HCT116 (cell line): ENCODE measurements around the gene CTNNA2. TPM values are rescaled to one million over a fixed set of nuclear protein-coding genes. Genes with fewer than 3 reads are reported as not detected.

Experiments used
- ATAC-seq: fragments of 200-7000 bp; cut with Tn5 transposase; 2 replicates; pipeline ENCODE4 v1.9.1; 2020; ENCODE audit warnings: mild to moderate bottlenecking, moderate library complexity
- BruUV-seq: library from RNA; stranded (reverse); fragments of 400-500 nt; replicated peaks from 2 replicates; lab custom pipeline; 2021; lab: Mats Ljungman, UMichigan
- CTCF ChIA-PET: fragments of 300-600 bp; sonication (Branson Sonifier 250); formaldehyde crosslinking; loops from one replicate; lab custom pipeline; 2021; ENCODE audit warnings: antibody characterized with exemption; lab: Charles Lee
- POLR2A ChIA-PET: fragments of 300-600, 350-600 bp; sonication (Branson Sonifier 250); formaldehyde crosslinking; loops from one replicate; lab custom pipeline; 2021; ENCODE audit warnings: antibody characterized with exemption; lab: Charles Lee
- RAD21 ChIA-PET, 2 experiments: fragments of 300-600 bp; sonication (Branson Sonifier 250); formaldehyde crosslinking; loops; one replicate each; lab custom pipeline; 2023; ENCODE audit warnings: low total read pairs in 2 of 2; ENCODE audit not compliant: uncharacterized antibody in 2 of 2, unreplicated experiment in 2 of 2, low non-redundant PET in 1 of 2; lab: Charles Lee
- DNase-seq: peaks from one replicate; pipeline ENCODE4 v3.0.0-alpha.2; 2010; ENCODE audit warnings: low read depth, low spot score
- H2AFZ ChIP-seq: fragments of 200-600 bp; shearing (Covaris generic), sonication (generic); 2 replicates; pipeline ENCODE4 v1.6.1; 2017; ENCODE audit warnings: low read depth, mixed run types, mixed read lengths, antibody characterized with exemption, low read length; ENCODE audit not compliant: poor library complexity, severe bottlenecking
- H3K27ac ChIP-seq: 2 replicates; pipeline ENCODE4 v1.5.1; 2012; ENCODE audit warnings: low read depth, low read length
- H3K27me3 ChIP-seq: fragments of 200-600 bp; sonication (generic); 2 replicates; pipeline ENCODE4 v1.6.1; 2016; ENCODE audit warnings: mixed run types, low read length, mixed read lengths; ENCODE audit not compliant: insufficient read depth
- H3K36me3 ChIP-seq, 2 experiments: fragments of 200-500 bp in 1 of 2; fragments of 200-600 bp in 1 of 2; sonication (Bioruptor generic) in 1 of 2; sonication (generic) in 1 of 2; 2 replicates each; pipeline versions ENCODE4 v1.5.1 to v1.6.1; 2014 to 2016; ENCODE audit warnings: low read length in 2 of 2, inconsistent platforms in 1 of 2, mixed read lengths in 1 of 2, mixed run types in 1 of 2; ENCODE audit not compliant: insufficient read depth in 2 of 2, control insufficient read depth in 1 of 2
- H3K4me1 ChIP-seq, 2 experiments: fragments of 200-600 bp in 1 of 2; sonication (generic) in 1 of 2; 2 replicates each; pipeline versions ENCODE4 v1.5.1 to v1.6.1; 2012 to 2017; ENCODE audit warnings: low read length in 2 of 2, inconsistent platforms in 1 of 2, mild to moderate bottlenecking in 1 of 2, mixed read lengths in 1 of 2, mixed run types in 1 of 2, moderate library complexity in 1 of 2; ENCODE audit not compliant: insufficient read depth in 2 of 2, control insufficient read depth in 1 of 2
- H3K4me2 ChIP-seq: fragments of 200-600 bp; sonication (generic); 2 replicates; pipeline ENCODE4 v1.6.1; 2017; ENCODE audit warnings: mixed run types, low read length, mixed read lengths
- H3K4me3 ChIP-seq, 2 experiments: fragments of 200-600 bp in 1 of 2; sonication (generic) in 1 of 2; replicated peaks in 1 of 2; 2 replicates each; pipeline ENCODE4 v1.5.1; 2011 to 2016; ENCODE audit warnings: low read length in 2 of 2, control low read depth in 1 of 2, low read depth in 1 of 2, mild to moderate bottlenecking in 1 of 2, mixed read lengths in 1 of 2, mixed run types in 1 of 2
- H3K79me2 ChIP-seq: fragments of 200-600 bp; sonication (generic); 2 replicates; pipeline ENCODE4 v1.6.1; 2017; ENCODE audit warnings: mild to moderate bottlenecking, mixed run types, low read length, moderate library complexity, mixed read lengths; ENCODE audit not compliant: insufficient read depth
- H3K9ac ChIP-seq: fragments of 200-600 bp; sonication (generic); 2 replicates; pipeline ENCODE4 v1.6.1; 2016; ENCODE audit warnings: low read length, mixed read lengths
- H3K9me2 ChIP-seq: fragments of 200-600 bp; sonication (generic), shearing (Covaris generic); 2 replicates; pipeline ENCODE4 v1.6.1; 2017; ENCODE audit warnings: mixed run types, mild to moderate bottlenecking, moderate library complexity; ENCODE audit not compliant: insufficient read depth
- H3K9me3 ChIP-seq, 2 experiments: fragments of 200-500 bp in 1 of 2; fragments of 200-600 bp in 1 of 2; sonication (Bioruptor generic) in 1 of 2; sonication (generic) in 1 of 2; 2 replicates each; pipeline ENCODE4 v1.6.1; 2014 to 2017; ENCODE audit warnings: low read length in 2 of 2, mixed read lengths in 2 of 2, inconsistent platforms in 1 of 2, low read depth in 1 of 2, mild to moderate bottlenecking in 1 of 2, mixed run types in 1 of 2, moderate library complexity in 1 of 2; ENCODE audit not compliant: control insufficient read depth in 1 of 2, insufficient read depth in 1 of 2
- H4K20me1 ChIP-seq: fragments of 200-600 bp; sonication (generic), shearing (Covaris generic); 2 replicates; pipeline ENCODE4 v1.6.1; 2017; ENCODE audit warnings: mixed run types, mild to moderate bottlenecking, moderate library complexity; ENCODE audit not compliant: insufficient read depth
- CBX3 ChIP-seq: IDR thresholded peaks from 2 replicates; pipeline ENCODE4 v1.6.1; 2012; ENCODE audit warnings: low read depth
- EGR1 ChIP-seq: IDR thresholded peaks from 2 replicates; pipeline ENCODE4 v1.6.1; 2012; ENCODE audit warnings: low read depth
- ELF1 ChIP-seq: IDR thresholded peaks from 2 replicates; pipeline ENCODE4 v1.6.1; 2012; ENCODE audit warnings: low read depth, borderline replicate concordance
- EZH2 ChIP-seq: fragments of 200-600 bp; sonication (generic); IDR thresholded peaks from 2 replicates; pipeline ENCODE4 v1.6.1; 2017; ENCODE audit warnings: antibody characterized with exemption, mixed run types
- EZH2phosphoT487 ChIP-seq: fragments of 200-600 bp; IDR thresholded peaks from 2 replicates; pipeline ENCODE4 v1.6.1; 2018; ENCODE audit warnings: antibody characterized with exemption, borderline replicate concordance
- FOSL1 ChIP-seq: IDR thresholded peaks from 2 replicates; pipeline ENCODE4 v1.6.1; 2012; ENCODE audit warnings: low read depth
- JUND ChIP-seq: IDR thresholded peaks from 2 replicates; pipeline ENCODE4 v1.6.1; 2012
- POLR2A ChIP-seq: IDR thresholded peaks from 2 replicates; pipeline ENCODE4 v1.7.0; 2011; ENCODE audit warnings: borderline replicate concordance; ENCODE audit not compliant: insufficient read depth, insufficient read length; ENCODE audit errors: extremely low read depth
- POLR2AphosphoS5 ChIP-seq: IDR thresholded peaks from 2 replicates; pipeline ENCODE4 v1.6.1; 2011; ENCODE audit warnings: mild to moderate bottlenecking, low read depth, low read length, moderate library complexity
- SIN3A ChIP-seq: IDR thresholded peaks from 2 replicates; pipeline ENCODE4 v1.6.1; 2012; ENCODE audit warnings: low read depth
- SRF ChIP-seq: IDR thresholded peaks from 2 replicates; pipeline ENCODE4 v1.6.1; 2012; ENCODE audit warnings: low read depth
- TCF7L2 ChIP-seq: IDR thresholded peaks from 2 replicates; pipeline ENCODE4 v1.7.0; 2011; ENCODE audit warnings: borderline replicate concordance, inconsistent platforms; ENCODE audit not compliant: insufficient read depth, insufficient read length; ENCODE audit errors: extremely low read depth
- YY1 ChIP-seq: IDR thresholded peaks from 2 replicates; pipeline ENCODE4 v1.6.1; 2011; ENCODE audit warnings: low read length, low read depth, moderate library complexity, mild to moderate bottlenecking; ENCODE audit not compliant: insufficient replicate concordance; ENCODE audit errors: extremely low read depth
- ZNF274 ChIP-seq: fragments of 200-500 bp; sonication (Bioruptor generic); IDR thresholded peaks from 2 replicates; pipeline ENCODE4 v1.6.1; 2014; ENCODE audit warnings: mild to moderate bottlenecking, low read depth, low read length, inconsistent platforms
- intact Hi-C: fragments of 100-400 bp; cut with micrococcal nuclease; formaldehyde crosslinking; loops from 2 replicates; pipeline ENCODE4 v1.10.0; 2022
- total RNA-seq: library from RNA; stranded (reverse); gene quantifications from one replicate; pipeline ENCODE4 v1.2.1, GENCODE V29; 2021; ENCODE audit not compliant: unreplicated experiment
- TF ChIP-seq, protein P1 (sequence below), 3 experiments: fragments of 200-600 bp in 1 of 3; sonication (generic) in 1 of 3; IDR thresholded peaks in 2 of 3; conservative IDR thresholded peaks in 1 of 3; 2 replicates each; pipeline ENCODE4 v1.5.1; 2012 to 2017; ENCODE audit warnings: low read depth in 2 of 3, low read length in 2 of 3, antibody characterized with exemption in 1 of 3, borderline replicate concordance in 1 of 3, control low read depth in 1 of 3, mild to moderate bottlenecking in 1 of 3, mixed read lengths in 1 of 3, mixed run types in 1 of 3, moderate library complexity in 1 of 3; ENCODE audit not compliant: insufficient read depth in 1 of 3
- TF ChIP-seq, protein P2 (sequence below): IDR thresholded peaks from 2 replicates; pipeline ENCODE4 v1.6.1; 2011; ENCODE audit warnings: mild to moderate bottlenecking, low read length, moderate library complexity; ENCODE audit not compliant: insufficient replicate concordance; ENCODE audit errors: extremely low read depth

CTNNA2 gene
- total RNA-seq, 1 experiment from 2014 or later, result not detected

DNA sequence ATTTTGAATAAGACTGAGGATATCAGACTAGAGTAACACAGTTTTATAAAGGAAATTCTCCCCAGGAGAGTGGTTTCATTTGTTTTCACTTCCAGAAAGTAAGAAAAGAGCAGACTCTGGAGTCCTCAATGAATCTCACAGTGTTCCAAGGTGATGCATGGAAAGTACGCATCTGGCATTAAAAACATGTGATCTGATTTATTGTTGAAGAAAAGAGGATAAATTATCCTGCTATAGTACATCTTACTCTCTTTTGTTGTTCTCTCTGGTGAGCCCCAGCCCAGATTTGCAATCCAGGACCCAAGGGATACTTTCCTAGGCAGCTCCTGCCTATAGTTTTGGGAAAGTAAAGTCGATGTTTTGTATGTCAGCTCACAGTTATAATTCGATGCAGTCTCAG is 285.9 kb downstream of the CTNNA2 start:
- ATAC-seq, result no peak
- Histone ChIP-seq H3K9me2 (no peaks in the 10 kb centered on the region), H2AFZ (no peak overlapping the region), H3K9me3 (peaks cover 7 to 29% of the 10 kb centered on the region in 2 experiments; a peak in 2 of 4 replicates), H4K20me1 (no peaks in the 10 kb centered on the region), H3K9ac (no peak overlapping the region)
- CTCF ChIA-PET, result no interaction called here
- no peak for TF ChIP-seq CBX3
- no peak for TF ChIP-seq POLR2AphosphoS5
- no peak for TF ChIP-seq FOSL1
- TF ChIP-seq POLR2A, result no peak
- TF ChIP-seq YY1, result no peak
- TF ChIP-seq EZH2, result no peak
- TF ChIP-seq JUND, result no peak
- no peak for TF ChIP-seq ZNF274
- TF ChIP-seq SIN3A, result no peak
- TF ChIP-seq TCF7L2, result no peak
- TF ChIP-seq, all 23 proteins: peak for 0
- BruUV-seq, result no TSS peak
- DNase-seq, result no peak
- Histone ChIP-seq H3K36me3 (no peaks in the 10 kb centered on the region), H3K27ac (no peak overlapping the region), H3K4me2 (no peak overlapping the region), H3K4me3 (no peak overlapping the region), H3K4me1 (no peaks in the 10 kb centered on the region), H3K79me2 (no peaks in the 10 kb centered on the region), H3K27me3 (no peaks in the 10 kb centered on the region)
- intact Hi-C loops, result no loop called here
- ChIA-PET RAD21 (no interaction called here), POLR2A (no interaction called here)

DNA sequence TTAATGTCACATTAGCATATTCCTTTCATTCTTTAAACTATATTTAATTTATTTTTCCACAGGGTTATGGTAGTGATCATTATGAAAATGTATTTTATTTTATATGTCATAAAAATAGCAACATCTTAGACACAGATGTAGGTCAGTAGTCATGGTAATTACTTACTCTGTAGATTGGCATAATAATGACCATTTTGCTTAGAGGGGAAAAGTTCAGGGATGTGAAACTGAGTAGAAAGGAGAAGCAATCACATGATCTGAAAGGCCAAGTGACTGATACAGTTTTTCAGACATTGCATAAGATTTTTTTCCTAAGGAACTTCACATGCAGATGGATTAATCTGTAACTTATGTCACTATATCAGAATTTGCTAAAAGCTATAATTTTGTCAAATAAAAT is 286.9 kb downstream of the CTNNA2 start:
- Histone ChIP-seq H3K4me2 (no peak overlapping the region), H2AFZ (no peak overlapping the region), H3K9me3 (peaks cover 7 to 27% of the 10 kb centered on the region in 2 experiments; a peak in 2 of 4 replicates), H3K9ac (no peak overlapping the region), H3K4me3 (no peak overlapping the region), H3K4me1 (no peaks in the 10 kb centered on the region), H3K9me2 (no peaks in the 10 kb centered on the region), H3K79me2 (no peaks in the 10 kb centered on the region), H3K27ac (no peak overlapping the region), H3K27me3 (no peaks in the 10 kb centered on the region), H4K20me1 (no peaks in the 10 kb centered on the region), H3K36me3 (no peaks in the 10 kb centered on the region)
- CTCF ChIA-PET, result no interaction called here
- BruUV-seq, result no TSS peak
- RAD21 ChIA-PET, result no interaction called here
- intact Hi-C loops, result no loop called here
- POLR2A ChIA-PET, result no interaction called here
- ATAC-seq, result no peak
- DNase-seq, result no peak
- TF ChIP-seq ELF1 (no peak), TCF7L2 (no peak), POLR2AphosphoS5 (no peak), EGR1 (no peak), SIN3A (no peak), EZH2 (no peak), EZH2phosphoT487 (no peak), ZNF274 (no peak), SRF (no peak)
- TF ChIP-seq, protein P1, sequence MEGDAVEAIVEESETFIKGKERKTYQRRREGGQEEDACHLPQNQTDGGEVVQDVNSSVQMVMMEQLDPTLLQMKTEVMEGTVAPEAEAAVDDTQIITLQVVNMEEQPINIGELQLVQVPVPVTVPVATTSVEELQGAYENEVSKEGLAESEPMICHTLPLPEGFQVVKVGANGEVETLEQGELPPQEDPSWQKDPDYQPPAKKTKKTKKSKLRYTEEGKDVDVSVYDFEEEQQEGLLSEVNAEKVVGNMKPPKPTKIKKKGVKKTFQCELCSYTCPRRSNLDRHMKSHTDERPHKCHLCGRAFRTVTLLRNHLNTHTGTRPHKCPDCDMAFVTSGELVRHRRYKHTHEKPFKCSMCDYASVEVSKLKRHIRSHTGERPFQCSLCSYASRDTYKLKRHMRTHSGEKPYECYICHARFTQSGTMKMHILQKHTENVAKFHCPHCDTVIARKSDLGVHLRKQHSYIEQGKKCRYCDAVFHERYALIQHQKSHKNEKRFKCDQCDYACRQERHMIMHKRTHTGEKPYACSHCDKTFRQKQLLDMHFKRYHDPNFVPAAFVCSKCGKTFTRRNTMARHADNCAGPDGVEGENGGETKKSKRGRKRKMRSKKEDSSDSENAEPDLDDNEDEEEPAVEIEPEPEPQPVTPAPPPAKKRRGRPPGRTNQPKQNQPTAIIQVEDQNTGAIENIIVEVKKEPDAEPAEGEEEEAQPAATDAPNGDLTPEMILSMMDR (IDR thresholded peaks at IDR 0.05 in 2 of 3, conservative IDR thresholded peaks at IDR 0.05 in 1 of 3; ENCODE audit: borderline replicate concordance in 1 of 3, insufficient read depth in 1 of 3, low read depth in 2 of 3, low read length in 2 of 3), result no peak
- TF ChIP-seq, protein P2, sequence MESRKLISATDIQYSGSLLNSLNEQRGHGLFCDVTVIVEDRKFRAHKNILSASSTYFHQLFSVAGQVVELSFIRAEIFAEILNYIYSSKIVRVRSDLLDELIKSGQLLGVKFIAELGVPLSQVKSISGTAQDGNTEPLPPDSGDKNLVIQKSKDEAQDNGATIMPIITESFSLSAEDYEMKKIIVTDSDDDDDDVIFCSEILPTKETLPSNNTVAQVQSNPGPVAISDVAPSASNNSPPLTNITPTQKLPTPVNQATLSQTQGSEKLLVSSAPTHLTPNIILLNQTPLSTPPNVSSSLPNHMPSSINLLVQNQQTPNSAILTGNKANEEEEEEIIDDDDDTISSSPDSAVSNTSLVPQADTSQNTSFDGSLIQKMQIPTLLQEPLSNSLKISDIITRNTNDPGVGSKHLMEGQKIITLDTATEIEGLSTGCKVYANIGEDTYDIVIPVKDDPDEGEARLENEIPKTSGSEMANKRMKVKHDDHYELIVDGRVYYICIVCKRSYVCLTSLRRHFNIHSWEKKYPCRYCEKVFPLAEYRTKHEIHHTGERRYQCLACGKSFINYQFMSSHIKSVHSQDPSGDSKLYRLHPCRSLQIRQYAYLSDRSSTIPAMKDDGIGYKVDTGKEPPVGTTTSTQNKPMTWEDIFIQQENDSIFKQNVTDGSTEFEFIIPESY, result no peak
